Measurements from ENCODE around the gene PSTPIP1.

The PSTPIP1 gene

GRCh38 chr15:76972389-76973361 lies 22.3 kb upstream of the PSTPIP1 start:
- no peak overlapping the region for H3K4me3 ChIP-seq (ENCODE audit: low read length)
- TF ChIP-seq, protein P1, sequence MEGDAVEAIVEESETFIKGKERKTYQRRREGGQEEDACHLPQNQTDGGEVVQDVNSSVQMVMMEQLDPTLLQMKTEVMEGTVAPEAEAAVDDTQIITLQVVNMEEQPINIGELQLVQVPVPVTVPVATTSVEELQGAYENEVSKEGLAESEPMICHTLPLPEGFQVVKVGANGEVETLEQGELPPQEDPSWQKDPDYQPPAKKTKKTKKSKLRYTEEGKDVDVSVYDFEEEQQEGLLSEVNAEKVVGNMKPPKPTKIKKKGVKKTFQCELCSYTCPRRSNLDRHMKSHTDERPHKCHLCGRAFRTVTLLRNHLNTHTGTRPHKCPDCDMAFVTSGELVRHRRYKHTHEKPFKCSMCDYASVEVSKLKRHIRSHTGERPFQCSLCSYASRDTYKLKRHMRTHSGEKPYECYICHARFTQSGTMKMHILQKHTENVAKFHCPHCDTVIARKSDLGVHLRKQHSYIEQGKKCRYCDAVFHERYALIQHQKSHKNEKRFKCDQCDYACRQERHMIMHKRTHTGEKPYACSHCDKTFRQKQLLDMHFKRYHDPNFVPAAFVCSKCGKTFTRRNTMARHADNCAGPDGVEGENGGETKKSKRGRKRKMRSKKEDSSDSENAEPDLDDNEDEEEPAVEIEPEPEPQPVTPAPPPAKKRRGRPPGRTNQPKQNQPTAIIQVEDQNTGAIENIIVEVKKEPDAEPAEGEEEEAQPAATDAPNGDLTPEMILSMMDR (conservative IDR thresholded peaks at IDR 0.05; ENCODE audit: low read depth, low read length) = no peak
- DNase-seq (ENCODE audit: low read depth) = peak; percentile 13

- TF ChIP-seq, protein P1 (conservative IDR thresholded peaks at IDR 0.05; ENCODE audit: low read depth, low read length) = peak; percentile 72
- no peak for DNase-seq (ENCODE audit: low read depth)
- H3K4me3 ChIP-seq (ENCODE audit: low read length) = no peak overlapping the region
Observed at GRCh38 chr15:76973362-76973743, 21.6 kb upstream of the PSTPIP1 start.

- no peak overlapping the region for H3K4me3 ChIP-seq (ENCODE audit: low read length)
- TF ChIP-seq, protein P1 (conservative IDR thresholded peaks at IDR 0.05; ENCODE audit: low read depth, low read length) = no peak
- DNase-seq (ENCODE audit: low read depth) = no peak
Observed at GRCh38 chr15:76973906-76974305, 21.0 kb upstream of the PSTPIP1 start.

GRCh38 chr15:76974456-76975036 lies 20.4 kb upstream of the PSTPIP1 start:
- no peak for DNase-seq (ENCODE audit: low read depth)
- H3K4me3 ChIP-seq (ENCODE audit: low read length) = no peak overlapping the region
- TF ChIP-seq, protein P1 (conservative IDR thresholded peaks at IDR 0.05; ENCODE audit: low read depth, low read length) = no peak

DNA sequence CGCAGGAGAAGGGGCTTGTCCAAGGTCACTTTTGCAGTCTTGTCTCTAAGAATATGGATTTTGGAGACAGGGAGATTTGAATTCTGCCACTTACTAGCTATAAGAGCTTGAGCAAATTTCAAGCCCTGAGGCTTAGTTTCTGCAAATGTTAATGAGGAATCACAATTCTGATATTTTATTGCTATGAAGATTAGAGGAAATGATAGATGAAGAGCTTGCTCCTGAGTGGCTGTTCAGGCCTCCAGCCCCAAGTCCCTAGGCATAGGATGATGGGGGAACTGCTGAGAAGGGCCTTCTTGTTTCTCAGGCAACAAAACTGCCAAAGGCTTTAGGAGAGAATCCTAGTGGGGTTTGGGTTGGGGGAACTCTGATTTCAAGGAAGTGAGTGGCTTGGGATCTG lies 18.8 kb upstream of the PSTPIP1 start:
- TF ChIP-seq, protein P1 (conservative IDR thresholded peaks at IDR 0.05; ENCODE audit: low read depth, low read length) = no peak
- DNase-seq (ENCODE audit: low read depth) = no peak
- H3K4me3 ChIP-seq (ENCODE audit: low read length) = no peak overlapping the region

- no peak overlapping the region for H3K4me3 ChIP-seq (ENCODE audit: low read length)
- TF ChIP-seq, protein P1 (conservative IDR thresholded peaks at IDR 0.05; ENCODE audit: low read depth, low read length) = no peak
- DNase-seq (ENCODE audit: low read depth) = no peak
Observed at GRCh38 chr15:76976572-76977270, 18.2 kb upstream of the PSTPIP1 start.
